Upper lobe of left lung (tissue), 6 donors: ENCODE results near the gene RAB29. TPM values are rescaled to one million over a fixed set of nuclear protein-coding genes. Genes with fewer than 3 reads are reported as not detected.

Experiments used
- ATAC-seq, 2 donors: fragments of 200-7000 bp; cut with Tn5 transposase; one replicate each; pipeline ENCODE4 v1.9.1; 2022; ENCODE audit warnings: mild to moderate bottlenecking in 2 of 2, moderate library complexity in 2 of 2; ENCODE audit not compliant: low FRiP score in 2 of 2
- DNase-seq, 2 donors: peaks; one replicate each; pipeline ENCODE4 v3.0.0-alpha.2; 2019 to 2020
- H3K27ac ChIP-seq, 4 donors: fragments of 200-600 bp; sonication (generic); one replicate each; pipeline ENCODE4 v1.5.1; 2016 to 2019
- H3K27me3 ChIP-seq, 4 donors: fragments of 200-600 bp; sonication (generic); one replicate each; pipeline ENCODE4 v1.5.1; 2017 to 2019
- H3K36me3 ChIP-seq, 4 donors: fragments of 200-600 bp; sonication (generic); one replicate each; pipeline ENCODE4 v1.5.1; 2016 to 2019
- H3K4me1 ChIP-seq, 4 donors: fragments of 200-600 bp; sonication (generic); one replicate each; pipeline ENCODE4 v1.5.1; 2018 to 2019
- H3K4me3 ChIP-seq, 4 donors: fragments of 200-600 bp; sonication (generic); one replicate each; pipeline ENCODE4 v1.5.1; 2017 to 2019; ENCODE audit warnings: mild to moderate bottlenecking in 2 of 4, moderate library complexity in 1 of 4
- H3K9me3 ChIP-seq, 4 donors: fragments of 200-600 bp; sonication (generic); one replicate each; pipeline ENCODE4 v1.5.1; 2018 to 2019
- EP300 ChIP-seq, 4 donors: sonication (generic); formaldehyde crosslinking; IDR thresholded peaks; one replicate each; pipeline ENCODE4 v1.5.1; 2017; ENCODE audit warnings: antibody characterized with exemption in 4 of 4, control low read depth in 2 of 4
- POLR2A ChIP-seq, 4 donors: fragments of 450-650 bp; IDR thresholded peaks; one replicate each; pipeline ENCODE4 v1.5.1; 2016 to 2017; ENCODE audit warnings: antibody characterized with exemption in 4 of 4, mild to moderate bottlenecking in 2 of 4
- POLR2AphosphoS5 ChIP-seq, 2 donors: sonication (generic); formaldehyde crosslinking; IDR thresholded peaks; one replicate each; pipeline ENCODE4 v1.5.1; 2017; ENCODE audit warnings: antibody characterized with exemption in 2 of 2
- WGBS, 2 donors: methylation state at CpG; one replicate each; pipeline ENCODE4 v1.1.5; 2017 to 2018; 5-methylcytosine and 5-hydroxymethylcytosine counted together
- small RNA-seq, 4 donors: library from RNA; depleted of rRNA; stranded (forward); fragments of <200 nt; gene quantifications; one replicate each; pipeline ENCODE3, GENCODE V24; 2016
- total RNA-seq, 6 donors: library from RNA; depleted of rRNA in 4 of 6; stranded (reverse); fragments of >200 nt in 4 of 6; gene quantifications; one replicate each; pipeline versions ENCODE4 v1.1.0 to v1.2.1, GENCODE V29; 2016 to 2021
- TF ChIP-seq, protein P1 (sequence below), 6 experiments: fragments of 450-650 bp in 4 of 6; fragments of 200-600 bp in 2 of 6; sonication (generic) in 2 of 6; IDR thresholded peaks; one replicate each; pipeline ENCODE4 v1.5.1; 2016 to 2019; ENCODE audit warnings: antibody characterized with exemption in 6 of 6
- donor health status: DM: no; HTN: no; CAD: no; lungs with moderate emphysema.
- donor health status: DM: no; HTN: yes; CAD: no; lungs with severe emphysema.

Gene RAB29
- total RNA-seq, 6 donors from 2014 or later: 17.8 to 27.6 (median 25.1) TPM

DNA sequence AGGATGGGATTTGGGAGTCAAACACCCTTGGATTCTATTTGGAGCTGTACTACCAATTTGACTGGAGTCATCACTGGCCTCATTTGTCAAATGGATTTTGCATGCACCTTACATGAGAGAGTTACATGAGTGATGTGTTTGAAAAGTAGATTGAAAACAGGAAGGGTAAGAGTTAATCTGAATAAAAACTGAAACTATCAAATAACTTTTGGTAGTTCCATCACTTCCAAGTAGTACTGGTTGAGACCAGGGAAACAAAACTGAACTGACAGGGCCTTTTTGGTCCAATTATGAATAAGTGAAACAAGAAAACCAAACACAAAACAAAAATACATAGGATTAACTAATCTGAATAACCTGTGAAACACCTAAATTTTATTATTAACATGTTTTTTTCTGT lies 55.5 kb downstream of the RAB29 start:
- no peak for TF ChIP-seq EP300 (IDR thresholded peaks at IDR 0.05)
- TF ChIP-seq, protein P1, sequence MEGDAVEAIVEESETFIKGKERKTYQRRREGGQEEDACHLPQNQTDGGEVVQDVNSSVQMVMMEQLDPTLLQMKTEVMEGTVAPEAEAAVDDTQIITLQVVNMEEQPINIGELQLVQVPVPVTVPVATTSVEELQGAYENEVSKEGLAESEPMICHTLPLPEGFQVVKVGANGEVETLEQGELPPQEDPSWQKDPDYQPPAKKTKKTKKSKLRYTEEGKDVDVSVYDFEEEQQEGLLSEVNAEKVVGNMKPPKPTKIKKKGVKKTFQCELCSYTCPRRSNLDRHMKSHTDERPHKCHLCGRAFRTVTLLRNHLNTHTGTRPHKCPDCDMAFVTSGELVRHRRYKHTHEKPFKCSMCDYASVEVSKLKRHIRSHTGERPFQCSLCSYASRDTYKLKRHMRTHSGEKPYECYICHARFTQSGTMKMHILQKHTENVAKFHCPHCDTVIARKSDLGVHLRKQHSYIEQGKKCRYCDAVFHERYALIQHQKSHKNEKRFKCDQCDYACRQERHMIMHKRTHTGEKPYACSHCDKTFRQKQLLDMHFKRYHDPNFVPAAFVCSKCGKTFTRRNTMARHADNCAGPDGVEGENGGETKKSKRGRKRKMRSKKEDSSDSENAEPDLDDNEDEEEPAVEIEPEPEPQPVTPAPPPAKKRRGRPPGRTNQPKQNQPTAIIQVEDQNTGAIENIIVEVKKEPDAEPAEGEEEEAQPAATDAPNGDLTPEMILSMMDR (IDR thresholded peaks at IDR 0.05): no peak
- H3K27me3 ChIP-seq: no peaks in the 10 kb centered on the region
- H3K4me1 ChIP-seq: no peaks in the 10 kb centered on the region
- no peak overlapping the region for H3K4me3 ChIP-seq
- H3K27ac ChIP-seq: no peak overlapping the region
- ATAC-seq: no peak
- no peak for DNase-seq
- H3K36me3 ChIP-seq: peaks cover 30 to 94% (median 45%) of the 10 kb centered on the region in 4 donors
- no peaks in the 10 kb centered on the region for H3K9me3 ChIP-seq

GRCh38 chr1:205719015-205719414 lies 56.3 kb downstream of the RAB29 start:
- ATAC-seq: no peak

More at GRCh38 chr1:205719015-205719414, 56.3 kb downstream of the RAB29 start:
- Histone ChIP-seq H3K4me3 (no peak overlapping the region), H3K27me3 (no peaks in the 10 kb centered on the region), H3K9me3 (no peaks in the 10 kb centered on the region), H3K27ac (no peak overlapping the region), H3K4me1 (no peaks in the 10 kb centered on the region), H3K36me3 (peaks cover 29 to 86% (median 43%) of the 10 kb centered on the region in 4 donors)
- DNase-seq: no peak
- TF ChIP-seq POLR2AphosphoS5 (IDR thresholded peaks at IDR 0.05) (no peak), EP300 (IDR thresholded peaks at IDR 0.05) (no peak), POLR2A (IDR thresholded peaks at IDR 0.05) (no peak)
- TF ChIP-seq, protein P1 (IDR thresholded peaks at IDR 0.05): no peak
- 67 to 73% methylated on average over 3 of the region's 3 CpGs for WGBS, 2 donors

Small RNA genes lying within 50 kb of the gene (small RNA-seq; reads per million reads assigned to genes)
- 0 reads per million in 4 donors for gene RF00139

Other genes starting within 250 kb of the RAB29 start
- gene ELK4, start 143.5 kb downstream of the RAB29 start, total RNA-seq: 10 to 100 TPM; 15.7 to 65.4 (median 30.2) TPM
- gene SLC45A3, start 95.0 kb downstream of the RAB29 start, total RNA-seq: 1 to 10 TPM; 2.1 to 9.9 (median 4.1) TPM
- gene NUCKS1, start 25.3 kb downstream of the RAB29 start, total RNA-seq: 100 to 1,000 TPM in 4 of 6 donors, 10 to 100 TPM in 2; 65.4 to 182 (median 112) TPM
- gene SLC41A1, start 37.7 kb upstream of the RAB29 start, total RNA-seq: 10 to 100 TPM; 17.8 to 35.1 (median 27.3) TPM
- gene PM20D1, start 74.7 kb upstream of the RAB29 start, total RNA-seq: under 1 TPM in 2 of 6 donors, not detected in 4; 0.34 to 0.47 TPM
- 10 to 100 TPM; 10.6 to 31.9 (median 20.9) TPM for gene SLC26A9, start 168.0 kb upstream of the RAB29 start, total RNA-seq
- 10 to 100 TPM in 2 of 6 donors, 1 to 10 TPM in 4; 2.6 to 27.5 (median 9.1) TPM for gene RAB7B, start 227.9 kb upstream of the RAB29 start, total RNA-seq
- gene CTSE, start 248.4 kb upstream of the RAB29 start, total RNA-seq: 100 to 1,000 TPM in 3 of 6 donors, 10 to 100 TPM in 3; 34.6 to 132 (median 106) TPM